Prostate gland (tissue), 2 donors: ENCODE data around the gene MAP6. TPM values are rescaled to one million over a fixed set of nuclear protein-coding genes. Genes with fewer than 3 reads are reported as not detected.

Source experiments
- DNase-seq: peaks from one replicate; pipeline ENCODE4 v3.0.0-alpha.2; 2019; ENCODE audit warnings: low spot score
- H3K27ac ChIP-seq, 2 donors: fragments of 200-600 bp; sonication (generic); 2 replicates each; pipeline ENCODE4 v1.5.1; 2017 to 2019
- H3K27me3 ChIP-seq: fragments of 200-600 bp; sonication (generic); replicated peaks from 2 replicates; pipeline ENCODE4 v1.5.1; 2019; ENCODE audit not compliant: insufficient read depth
- H3K36me3 ChIP-seq, 2 donors: fragments of 200-600 bp; sonication (generic); 1 replicate in 1 of 2; 2 replicates in 1 of 2; pipeline versions ENCODE4 v1.5.1 to v1.8.1; 2017 to 2019
- H3K4me1 ChIP-seq: fragments of 200-600 bp; sonication (generic); replicated peaks from 2 replicates; pipeline ENCODE4 v1.5.1; 2019
- H3K4me3 ChIP-seq, 2 donors: fragments of 200-600 bp; sonication (generic); 2 replicates each; pipeline ENCODE4 v1.5.1; 2017 to 2019
- H3K9me3 ChIP-seq: fragments of 200-600 bp; sonication (generic); 2 replicates; pipeline ENCODE4 v1.5.1; 2017
- CTCF ChIP-seq, 4 experiments: fragments of 200-600 bp in 2 of 4; fragments of 450-650 bp in 2 of 4; sonication (generic) in 2 of 4; IDR thresholded peaks; 1 replicate in 3 of 4; 2 replicates in 1 of 4; pipeline ENCODE4 v1.5.1; 2016 to 2019; ENCODE audit warnings: antibody characterized with exemption in 4 of 4, mild to moderate bottlenecking in 2 of 4, moderate library complexity in 2 of 4
- POLR2A ChIP-seq: fragments of 450-650 bp; IDR thresholded peaks from one replicate; pipeline ENCODE4 v1.6.1; 2016; ENCODE audit warnings: antibody characterized with exemption, mild to moderate bottlenecking
- POLR2AphosphoS5 ChIP-seq: sonication (generic); formaldehyde crosslinking; IDR thresholded peaks from one replicate; pipeline ENCODE4 v1.6.1; 2017; ENCODE audit warnings: antibody characterized with exemption
- WGBS: methylation state at CpG from one replicate; pipeline ENCODE4 v1.1.5; 2018; 5-methylcytosine and 5-hydroxymethylcytosine counted together
- intact Hi-C: fragments of 100-400 bp; cut with DNase I; formaldehyde crosslinking; loops from one replicate; pipeline ENCODE4 v1.14.2; 2022
- total RNA-seq, 2 donors: library from RNA; depleted of rRNA; stranded (reverse); fragments of >200 nt; gene quantifications; one replicate each; pipeline ENCODE4 v1.1.0, GENCODE V29; 2016

The MAP6 gene
- total RNA-seq, 2 donors from 2014 or later: 15.8 to 21.5 TPM

- no peaks in the 10 kb centered on the region for H3K27me3 ChIP-seq
- DNase-seq: no peak
- H3K4me1 ChIP-seq: no peaks in the 10 kb centered on the region
- H3K4me3 ChIP-seq: no peak overlapping the region
- no peaks in the 10 kb centered on the region for H3K36me3 ChIP-seq
- no peak overlapping the region for H3K27ac ChIP-seq
- 99% methylated on average over 3 of the region's 3 CpGs for WGBS
- no peak for TF ChIP-seq POLR2AphosphoS5
- TF ChIP-seq CTCF (IDR thresholded peaks at IDR 0.05): no peak
- TF ChIP-seq POLR2A: no peak
- H3K9me3 ChIP-seq: no peaks in the 10 kb centered on the region
- intact Hi-C loops: loop anchor here (10.0 kb wide), 1 partner anchor 81 kb away; no protein-coding TSS in a partner anchor
Measured at GRCh38 chr11:75665990-75666389, 2.8 kb downstream of the MAP6 start.

GRCh38 chr11:75665126-75665525 lies 3.7 kb downstream of the MAP6 start:
- no peak overlapping the region for H3K4me3 ChIP-seq
- H3K9me3 ChIP-seq: no peaks in the 10 kb centered on the region
- no peak for DNase-seq
- no peak for TF ChIP-seq POLR2AphosphoS5
- TF ChIP-seq CTCF (IDR thresholded peaks at IDR 0.05): no peak
- TF ChIP-seq POLR2A: no peak
- intact Hi-C loops: loop anchor here (10.0 kb wide), 1 partner anchor 80 kb away; no protein-coding TSS in a partner anchor
- no peaks in the 10 kb centered on the region for H3K4me1 ChIP-seq
- no peaks in the 10 kb centered on the region for H3K36me3 ChIP-seq
- H3K27me3 ChIP-seq: no peaks in the 10 kb centered on the region
- 94% methylated on average over 3 of the region's 3 CpGs for WGBS
- H3K27ac ChIP-seq: no peak overlapping the region

GRCh38 chr11:75664389-75664788 lies 4.4 kb downstream of the MAP6 start:
- Histone ChIP-seq H3K9me3 (no peaks in the 10 kb centered on the region), H3K4me1 (no peaks in the 10 kb centered on the region), H3K36me3 (no peaks in the 10 kb centered on the region), H3K4me3 (no peak overlapping the region), H3K27me3 (no peaks in the 10 kb centered on the region), H3K27ac (no peak overlapping the region)
- intact Hi-C loops: loop anchor here (10.0 kb wide), 1 partner anchor 80 kb away; no protein-coding TSS in a partner anchor
- 100% methylated on average over 1 of the region's 1 CpG for WGBS
- no peak for TF ChIP-seq CTCF (IDR thresholded peaks at IDR 0.05)
- TF ChIP-seq POLR2A: no peak
- TF ChIP-seq POLR2AphosphoS5: no peak
- DNase-seq: no peak

GRCh38 chr11:75663808-75664207 lies 5.0 kb downstream of the MAP6 start:
- Histone ChIP-seq H3K4me3 (no peak overlapping the region), H3K27ac (no peak overlapping the region), H3K9me3 (no peaks in the 10 kb centered on the region), H3K4me1 (no peaks in the 10 kb centered on the region), H3K36me3 (no peaks in the 10 kb centered on the region), H3K27me3 (no peaks in the 10 kb centered on the region)
- intact Hi-C loops: loop anchor here (10.0 kb wide), 1 partner anchor 79 kb away; no protein-coding TSS in a partner anchor
- TF ChIP-seq POLR2AphosphoS5: no peak
- no peak for TF ChIP-seq CTCF (IDR thresholded peaks at IDR 0.05)
- TF ChIP-seq POLR2A: no peak
- 92% methylated on average over 1 of the region's 1 CpG for WGBS
- DNase-seq: no peak

- no peaks in the 10 kb centered on the region for H3K9me3 ChIP-seq
- H3K4me3 ChIP-seq: no peak overlapping the region
- no peak overlapping the region for H3K27ac ChIP-seq
- no peaks in the 10 kb centered on the region for H3K27me3 ChIP-seq
- 54% methylated on average over 1 of the region's 1 CpG for WGBS
- intact Hi-C loops: loop anchor here (10.0 kb wide), 1 partner anchor 75 kb away; no protein-coding TSS in a partner anchor
- H3K36me3 ChIP-seq: no peaks in the 10 kb centered on the region
- DNase-seq: no peak
- no peaks in the 10 kb centered on the region for H3K4me1 ChIP-seq
- TF ChIP-seq POLR2A: no peak
- no peak for TF ChIP-seq POLR2AphosphoS5
Measured at GRCh38 chr11:75659836-75660235, 9.0 kb downstream of the MAP6 start.
